ENCODE results near the gene MISP. TPM values are rescaled to one million over a fixed set of nuclear protein-coding genes. Genes with fewer than 3 reads are reported as not detected.

Gene MISP
- total and polyA plus RNA-seq, 2 experiments from 2014 or later, result 0.27 to 0.28 TPM

GRCh38 chr19:805600-806550 lies 55.0 kb downstream of the MISP start:
- Histone ChIP-seq H3F3A (replicated peaks; ENCODE audit: low read depth) (peaks cover 74% of the 10 kb centered on the region), H3K79me2 (replicated peaks; ENCODE audit: insufficient read depth) (peaks cover 73% of the 10 kb centered on the region), H3K27me3 (ENCODE audit: insufficient read depth) (no peaks in the 10 kb centered on the region), H4K20me1 (replicated peaks; ENCODE audit: insufficient read depth) (peaks cover 65% of the 10 kb centered on the region), H3K4me3 (no peak overlapping the region), H3K4me1 (ENCODE audit: insufficient read depth) (peaks cover 12% of the 10 kb centered on the region), H3K36me3 (ENCODE audit: insufficient read depth) (peaks cover 42% of the 10 kb centered on the region), H3K4me2 (no peak overlapping the region), H3K9me2 (ENCODE audit: insufficient read depth) (no peaks in the 10 kb centered on the region), H3K27ac (ENCODE audit: low read depth) (peak overlapping the region; percentile 55; the same call in 1 of the 2 replicates), H2AFZ (no peak overlapping the region)
- peaks cover 24% of the 10 kb centered on the region for H3K4me1 Mint-ChIP-seq
- peaks cover 28% of the 10 kb centered on the region for H3K27me3 Mint-ChIP-seq (ENCODE audit: insufficient read depth, low read depth, poor library complexity)
- H3K9me3 Mint-ChIP-seq, result no peaks in the 10 kb centered on the region
- peak; percentile 43 for DNase-seq (ENCODE audit: low spot score)
- H3K4me3 Mint-ChIP-seq, result no peak overlapping the region
- ATAC-seq, result peak; percentile 18
- H3K36me3 Mint-ChIP-seq (ENCODE audit: low read depth), result peaks cover 84% of the 10 kb centered on the region
- TF ChIP-seq EZH2 (IDR thresholded peaks at IDR 0.05; ENCODE audit: low read depth, unreplicated experiment) (no peak), EZH2phosphoT487 (IDR thresholded peaks at IDR 0.05; ENCODE audit: unreplicated experiment) (no peak), ETS1 (IDR thresholded peaks at IDR 0.05) (no peak), ZNF462 (CRISPR knock-in tag; IDR thresholded peaks at IDR 0.05) (no peak), REST (IDR thresholded peaks at IDR 0.05; ENCODE audit: unreplicated experiment) (no peak), CTCF (conservative IDR thresholded peaks at IDR 0.05; ENCODE audit: low read depth in 2 of 2) (no peak), POLR2AphosphoS5 (IDR thresholded peaks at IDR 0.05; ENCODE audit: low read depth) (no peak), ZNF331 (CRISPR knock-in tag; IDR thresholded peaks at IDR 0.05; ENCODE audit: low read depth) (no peak)
- no peak overlapping the region for H3K27ac Mint-ChIP-seq
